PC-9 (cell line): ENCODE measurements around the gene GGTA1.

ENCODE experiments used
- EZH2 ChIP-seq: fragments of 200-600 bp; sonication (generic); IDR thresholded peaks from 2 replicates; pipeline ENCODE4 v1.8.0; 2017; ENCODE audit warnings: antibody characterized with exemption, low read depth
- TF ChIP-seq, protein P1 (sequence below): fragments of 200-600 bp; sonication (generic); conservative IDR thresholded peaks from 2 replicates; pipeline ENCODE4 v1.6.1; 2017; ENCODE audit warnings: mixed run types, antibody characterized with exemption, mild to moderate bottlenecking, moderate library complexity

DNA sequence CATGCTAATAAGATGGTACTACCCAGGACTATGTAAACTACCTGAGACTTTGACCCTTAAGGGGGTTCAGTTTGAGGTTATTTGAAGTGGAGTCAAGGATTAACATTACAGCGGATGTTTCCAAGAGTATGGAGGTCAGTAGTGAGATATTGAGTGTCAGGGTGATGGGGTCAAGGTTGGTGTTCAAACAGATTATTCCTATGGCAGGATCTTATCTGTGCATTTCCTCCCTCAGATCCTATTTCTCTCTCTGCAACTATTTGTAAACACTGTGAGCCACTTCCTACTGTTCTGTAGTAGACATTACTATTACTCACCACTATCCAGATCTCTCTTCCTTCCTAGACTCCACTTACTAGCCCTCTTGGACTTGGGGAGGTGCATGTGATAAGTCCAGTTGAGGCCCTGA is 75.6 kb downstream of the GGTA1 start:
- TF ChIP-seq, protein P1, sequence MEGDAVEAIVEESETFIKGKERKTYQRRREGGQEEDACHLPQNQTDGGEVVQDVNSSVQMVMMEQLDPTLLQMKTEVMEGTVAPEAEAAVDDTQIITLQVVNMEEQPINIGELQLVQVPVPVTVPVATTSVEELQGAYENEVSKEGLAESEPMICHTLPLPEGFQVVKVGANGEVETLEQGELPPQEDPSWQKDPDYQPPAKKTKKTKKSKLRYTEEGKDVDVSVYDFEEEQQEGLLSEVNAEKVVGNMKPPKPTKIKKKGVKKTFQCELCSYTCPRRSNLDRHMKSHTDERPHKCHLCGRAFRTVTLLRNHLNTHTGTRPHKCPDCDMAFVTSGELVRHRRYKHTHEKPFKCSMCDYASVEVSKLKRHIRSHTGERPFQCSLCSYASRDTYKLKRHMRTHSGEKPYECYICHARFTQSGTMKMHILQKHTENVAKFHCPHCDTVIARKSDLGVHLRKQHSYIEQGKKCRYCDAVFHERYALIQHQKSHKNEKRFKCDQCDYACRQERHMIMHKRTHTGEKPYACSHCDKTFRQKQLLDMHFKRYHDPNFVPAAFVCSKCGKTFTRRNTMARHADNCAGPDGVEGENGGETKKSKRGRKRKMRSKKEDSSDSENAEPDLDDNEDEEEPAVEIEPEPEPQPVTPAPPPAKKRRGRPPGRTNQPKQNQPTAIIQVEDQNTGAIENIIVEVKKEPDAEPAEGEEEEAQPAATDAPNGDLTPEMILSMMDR: no peak
- no peak for TF ChIP-seq EZH2
